ENCODE measurements around the gene FAAP20.

FAAP20 gene

DNA sequence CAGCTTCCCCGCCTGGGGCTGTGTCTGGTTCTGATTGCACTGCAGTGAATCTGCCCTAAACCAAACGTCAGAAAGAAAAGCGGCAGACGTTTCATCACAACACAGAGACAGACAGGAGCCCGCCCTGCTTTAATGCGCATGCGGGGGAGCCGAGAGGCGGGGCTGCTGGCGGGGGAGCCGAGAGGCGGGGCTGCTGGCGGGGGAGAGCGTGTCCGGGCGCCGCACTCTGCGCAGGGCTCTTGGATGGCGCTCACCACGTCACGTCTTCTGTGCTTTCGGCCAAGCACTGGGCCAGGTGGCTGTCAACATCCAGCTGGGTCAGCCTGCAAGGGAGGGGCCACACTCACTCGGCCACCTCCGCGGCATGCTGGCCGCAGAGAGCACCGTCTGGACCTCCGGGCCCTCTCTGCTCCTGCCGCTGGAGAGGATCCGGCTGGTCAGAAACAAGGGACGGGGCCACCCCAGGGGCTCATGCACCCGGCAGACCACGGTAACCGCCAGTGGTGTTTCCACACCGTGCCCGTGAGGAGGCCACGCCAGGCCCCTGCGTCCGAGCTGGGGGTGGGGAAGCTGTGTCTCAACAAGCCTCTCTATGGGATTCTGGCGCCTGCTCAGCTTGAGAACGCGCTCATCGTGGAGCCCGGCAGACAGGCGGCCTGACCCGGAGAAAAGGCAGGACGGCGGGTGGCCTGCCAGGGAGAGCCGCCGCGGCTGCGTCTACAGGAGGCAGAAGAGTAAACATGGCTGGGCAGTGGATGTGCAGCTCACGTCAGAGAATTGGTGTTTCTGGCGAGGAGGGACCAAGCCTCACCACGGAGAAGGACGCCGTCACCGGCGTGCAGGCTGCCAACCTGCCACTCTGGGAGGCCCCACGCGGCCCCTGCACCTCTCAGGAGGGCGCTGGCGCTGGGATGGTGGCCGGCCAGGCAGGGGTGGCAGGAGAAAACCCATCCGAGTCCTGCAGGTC, 4.8 kb downstream of the FAAP20 start (continued):
- TF ChIP-seq KLF7 (tag by site-specific recombination; IDR thresholded peaks at IDR 0.05; ENCODE audit: borderline replicate concordance) (no peak), ZNF341 (tag by site-specific recombination; IDR thresholded peaks at IDR 0.05; ENCODE audit: low read depth) (no peak), WT1 (tag by site-specific recombination; IDR thresholded peaks at IDR 0.05) (no peak), KLF8 (tag by site-specific recombination; IDR thresholded peaks at IDR 0.05) (peak; percentile 50), ZBTB20 (tag by site-specific recombination; IDR thresholded peaks at IDR 0.05) (peak; percentile 15; the same call in 1 of the 2 replicates), GLI2 (tag by site-specific recombination; IDR thresholded peaks at IDR 0.05; ENCODE audit: borderline replicate concordance, low read depth) (no peak), ZNF837 (tag by site-specific recombination; IDR thresholded peaks at IDR 0.05) (no peak), ZNF555 (tag by site-specific recombination; conservative IDR thresholded peaks at IDR 0.05) (no peak), GLIS1 (tag by site-specific recombination; IDR thresholded peaks at IDR 0.05) (peak; percentile 43; the same call in 1 of the 2 replicates), SP2 (tag by site-specific recombination; IDR thresholded peaks at IDR 0.05) (peak; percentile 85), TRIM28 (IDR thresholded peaks at IDR 0.05; ENCODE audit: borderline replicate concordance, low read length) (no peak), ZNF266 (tag by site-specific recombination; IDR thresholded peaks at IDR 0.05; ENCODE audit: low read depth) (no peak), ZSCAN16 (tag by site-specific recombination; IDR thresholded peaks at IDR 0.05) (no peak), ZNF776 (tag by site-specific recombination; IDR thresholded peaks at IDR 0.05; ENCODE audit: borderline replicate concordance) (no peak), ZBTB48 (tag by site-specific recombination; IDR thresholded peaks at IDR 0.05) (no peak; the same call in 1 of the 2 replicates), ZNF561 (tag by site-specific recombination; IDR thresholded peaks at IDR 0.05; ENCODE audit: borderline replicate concordance) (no peak), ZBTB21 (tag by site-specific recombination; IDR thresholded peaks at IDR 0.05) (0 out of 2 replicates have a peak, but pooled peaks have one; percentile 40), ZNF19 (tag by site-specific recombination; IDR thresholded peaks at IDR 0.05; ENCODE audit: low read depth) (no peak), ZSCAN23 (tag by site-specific recombination; IDR thresholded peaks at IDR 0.05) (no peak)
- TF ChIP-seq, protein P1, sequence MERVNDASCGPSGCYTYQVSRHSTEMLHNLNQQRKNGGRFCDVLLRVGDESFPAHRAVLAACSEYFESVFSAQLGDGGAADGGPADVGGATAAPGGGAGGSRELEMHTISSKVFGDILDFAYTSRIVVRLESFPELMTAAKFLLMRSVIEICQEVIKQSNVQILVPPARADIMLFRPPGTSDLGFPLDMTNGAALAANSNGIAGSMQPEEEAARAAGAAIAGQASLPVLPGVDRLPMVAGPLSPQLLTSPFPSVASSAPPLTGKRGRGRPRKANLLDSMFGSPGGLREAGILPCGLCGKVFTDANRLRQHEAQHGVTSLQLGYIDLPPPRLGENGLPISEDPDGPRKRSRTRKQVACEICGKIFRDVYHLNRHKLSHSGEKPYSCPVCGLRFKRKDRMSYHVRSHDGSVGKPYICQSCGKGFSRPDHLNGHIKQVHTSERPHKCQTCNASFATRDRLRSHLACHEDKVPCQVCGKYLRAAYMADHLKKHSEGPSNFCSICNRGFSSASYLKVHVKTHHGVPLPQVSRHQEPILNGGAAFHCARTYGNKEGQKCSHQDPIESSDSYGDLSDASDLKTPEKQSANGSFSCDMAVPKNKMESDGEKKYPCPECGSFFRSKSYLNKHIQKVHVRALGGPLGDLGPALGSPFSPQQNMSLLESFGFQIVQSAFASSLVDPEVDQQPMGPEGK (tag by site-specific recombination; IDR thresholded peaks at IDR 0.05), result peak; percentile 90
- TF ChIP-seq, protein P2, sequence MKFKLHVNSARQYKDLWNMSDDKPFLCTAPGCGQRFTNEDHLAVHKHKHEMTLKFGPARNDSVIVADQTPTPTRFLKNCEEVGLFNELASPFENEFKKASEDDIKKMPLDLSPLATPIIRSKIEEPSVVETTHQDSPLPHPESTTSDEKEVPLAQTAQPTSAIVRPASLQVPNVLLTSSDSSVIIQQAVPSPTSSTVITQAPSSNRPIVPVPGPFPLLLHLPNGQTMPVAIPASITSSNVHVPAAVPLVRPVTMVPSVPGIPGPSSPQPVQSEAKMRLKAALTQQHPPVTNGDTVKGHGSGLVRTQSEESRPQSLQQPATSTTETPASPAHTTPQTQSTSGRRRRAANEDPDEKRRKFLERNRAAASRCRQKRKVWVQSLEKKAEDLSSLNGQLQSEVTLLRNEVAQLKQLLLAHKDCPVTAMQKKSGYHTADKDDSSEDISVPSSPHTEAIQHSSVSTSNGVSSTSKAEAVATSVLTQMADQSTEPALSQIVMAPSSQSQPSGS (tag by site-specific recombination; IDR thresholded peaks at IDR 0.05; ENCODE audit: low read depth), result no peak
- TF ChIP-seq, protein P3, sequence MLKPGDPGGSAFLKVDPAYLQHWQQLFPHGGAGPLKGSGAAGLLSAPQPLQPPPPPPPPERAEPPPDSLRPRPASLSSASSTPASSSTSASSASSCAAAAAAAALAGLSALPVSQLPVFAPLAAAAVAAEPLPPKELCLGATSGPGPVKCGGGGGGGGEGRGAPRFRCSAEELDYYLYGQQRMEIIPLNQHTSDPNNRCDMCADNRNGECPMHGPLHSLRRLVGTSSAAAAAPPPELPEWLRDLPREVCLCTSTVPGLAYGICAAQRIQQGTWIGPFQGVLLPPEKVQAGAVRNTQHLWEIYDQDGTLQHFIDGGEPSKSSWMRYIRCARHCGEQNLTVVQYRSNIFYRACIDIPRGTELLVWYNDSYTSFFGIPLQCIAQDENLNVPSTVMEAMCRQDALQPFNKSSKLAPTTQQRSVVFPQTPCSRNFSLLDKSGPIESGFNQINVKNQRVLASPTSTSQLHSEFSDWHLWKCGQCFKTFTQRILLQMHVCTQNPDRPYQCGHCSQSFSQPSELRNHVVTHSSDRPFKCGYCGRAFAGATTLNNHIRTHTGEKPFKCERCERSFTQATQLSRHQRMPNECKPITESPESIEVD (tag by site-specific recombination; IDR thresholded peaks at IDR 0.05), result no peak
- TF ChIP-seq, protein P4, sequence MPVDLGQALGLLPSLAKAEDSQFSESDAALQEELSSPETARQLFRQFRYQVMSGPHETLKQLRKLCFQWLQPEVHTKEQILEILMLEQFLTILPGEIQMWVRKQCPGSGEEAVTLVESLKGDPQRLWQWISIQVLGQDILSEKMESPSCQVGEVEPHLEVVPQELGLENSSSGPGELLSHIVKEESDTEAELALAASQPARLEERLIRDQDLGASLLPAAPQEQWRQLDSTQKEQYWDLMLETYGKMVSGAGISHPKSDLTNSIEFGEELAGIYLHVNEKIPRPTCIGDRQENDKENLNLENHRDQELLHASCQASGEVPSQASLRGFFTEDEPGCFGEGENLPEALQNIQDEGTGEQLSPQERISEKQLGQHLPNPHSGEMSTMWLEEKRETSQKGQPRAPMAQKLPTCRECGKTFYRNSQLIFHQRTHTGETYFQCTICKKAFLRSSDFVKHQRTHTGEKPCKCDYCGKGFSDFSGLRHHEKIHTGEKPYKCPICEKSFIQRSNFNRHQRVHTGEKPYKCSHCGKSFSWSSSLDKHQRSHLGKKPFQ (tag by site-specific recombination; IDR thresholded peaks at IDR 0.05), result no peak
- TF ChIP-seq, protein P5, sequence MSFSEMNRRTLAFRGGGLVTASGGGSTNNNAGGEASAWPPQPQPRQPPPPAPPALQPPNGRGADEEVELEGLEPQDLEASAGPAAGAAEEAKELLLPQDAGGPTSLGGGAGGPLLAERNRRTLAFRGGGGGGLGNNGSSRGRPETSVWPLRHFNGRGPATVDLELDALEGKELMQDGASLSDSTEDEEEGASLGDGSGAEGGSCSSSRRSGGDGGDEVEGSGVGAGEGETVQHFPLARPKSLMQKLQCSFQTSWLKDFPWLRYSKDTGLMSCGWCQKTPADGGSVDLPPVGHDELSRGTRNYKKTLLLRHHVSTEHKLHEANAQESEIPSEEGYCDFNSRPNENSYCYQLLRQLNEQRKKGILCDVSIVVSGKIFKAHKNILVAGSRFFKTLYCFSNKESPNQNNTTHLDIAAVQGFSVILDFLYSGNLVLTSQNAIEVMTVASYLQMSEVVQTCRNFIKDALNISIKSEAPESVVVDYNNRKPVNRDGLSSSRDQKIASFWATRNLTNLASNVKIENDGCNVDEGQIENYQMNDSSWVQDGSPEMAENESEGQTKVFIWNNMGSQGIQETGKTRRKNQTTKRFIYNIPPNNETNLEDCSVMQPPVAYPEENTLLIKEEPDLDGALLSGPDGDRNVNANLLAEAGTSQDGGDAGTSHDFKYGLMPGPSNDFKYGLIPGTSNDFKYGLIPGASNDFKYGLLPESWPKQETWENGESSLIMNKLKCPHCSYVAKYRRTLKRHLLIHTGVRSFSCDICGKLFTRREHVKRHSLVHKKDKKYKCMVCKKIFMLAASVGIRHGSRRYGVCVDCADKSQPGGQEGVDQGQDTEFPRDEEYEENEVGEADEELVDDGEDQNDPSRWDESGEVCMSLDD (tag by site-specific recombination; IDR thresholded peaks at IDR 0.05), result no peak
- TF ChIP-seq, protein P6, sequence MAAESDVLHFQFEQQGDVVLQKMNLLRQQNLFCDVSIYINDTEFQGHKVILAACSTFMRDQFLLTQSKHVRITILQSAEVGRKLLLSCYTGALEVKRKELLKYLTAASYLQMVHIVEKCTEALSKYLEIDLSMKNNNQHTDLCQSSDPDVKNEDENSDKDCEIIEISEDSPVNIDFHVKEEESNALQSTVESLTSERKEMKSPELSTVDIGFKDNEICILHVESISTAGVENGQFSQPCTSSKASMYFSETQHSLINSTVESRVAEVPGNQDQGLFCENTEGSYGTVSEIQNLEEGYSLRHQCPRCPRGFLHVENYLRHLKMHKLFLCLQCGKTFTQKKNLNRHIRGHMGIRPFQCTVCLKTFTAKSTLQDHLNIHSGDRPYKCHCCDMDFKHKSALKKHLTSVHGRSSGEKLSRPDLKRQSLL (tag by site-specific recombination; IDR thresholded peaks at IDR 0.05), result peak; percentile 5; the same call in 1 of the 2 replicates
- TF ChIP-seq, protein P7, sequence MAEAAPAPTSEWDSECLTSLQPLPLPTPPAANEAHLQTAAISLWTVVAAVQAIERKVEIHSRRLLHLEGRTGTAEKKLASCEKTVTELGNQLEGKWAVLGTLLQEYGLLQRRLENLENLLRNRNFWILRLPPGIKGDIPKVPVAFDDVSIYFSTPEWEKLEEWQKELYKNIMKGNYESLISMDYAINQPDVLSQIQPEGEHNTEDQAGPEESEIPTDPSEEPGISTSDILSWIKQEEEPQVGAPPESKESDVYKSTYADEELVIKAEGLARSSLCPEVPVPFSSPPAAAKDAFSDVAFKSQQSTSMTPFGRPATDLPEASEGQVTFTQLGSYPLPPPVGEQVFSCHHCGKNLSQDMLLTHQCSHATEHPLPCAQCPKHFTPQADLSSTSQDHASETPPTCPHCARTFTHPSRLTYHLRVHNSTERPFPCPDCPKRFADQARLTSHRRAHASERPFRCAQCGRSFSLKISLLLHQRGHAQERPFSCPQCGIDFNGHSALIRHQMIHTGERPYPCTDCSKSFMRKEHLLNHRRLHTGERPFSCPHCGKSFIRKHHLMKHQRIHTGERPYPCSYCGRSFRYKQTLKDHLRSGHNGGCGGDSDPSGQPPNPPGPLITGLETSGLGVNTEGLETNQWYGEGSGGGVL (tag by site-specific recombination; IDR thresholded peaks at IDR 0.05), result no peak
